IgD-negative memory B cell (primary cell): Measurements from ENCODE around the gene CD55. TPM values are rescaled to one million over a fixed set of nuclear protein-coding genes. Genes with fewer than 3 reads are reported as not detected.

ENCODE experiments used
- H3K27ac Mint-ChIP-seq, 3 donors: one replicate each; pipeline ENCODE4 v1.8.0; 2020 to 2022; ENCODE audit warnings: mild to moderate bottlenecking in 3 of 3, mixed read lengths in 3 of 3, moderate library complexity in 1 of 3
- H3K27me3 Mint-ChIP-seq: one replicate; pipeline ENCODE4 v1.8.0; 2021; ENCODE audit warnings: mixed read lengths
- H3K36me3 Mint-ChIP-seq: one replicate; pipeline ENCODE4 v1.8.0; 2020; ENCODE audit warnings: mild to moderate bottlenecking, mixed read lengths
- H3K4me1 Mint-ChIP-seq, 3 donors: one replicate each; pipeline ENCODE4 v1.8.0; 2020 to 2022; ENCODE audit warnings: mixed read lengths in 3 of 3, mild to moderate bottlenecking in 1 of 3
- H3K4me3 Mint-ChIP-seq, 4 donors: one replicate each; pipeline ENCODE4 v1.8.0; 2020 to 2022; ENCODE audit warnings: mild to moderate bottlenecking in 4 of 4, mixed read lengths in 4 of 4, moderate library complexity in 3 of 4
- H3K9me3 Mint-ChIP-seq, 3 donors: one replicate each; pipeline ENCODE4 v1.8.0; 2020 to 2021; ENCODE audit warnings: mixed read lengths in 3 of 3, mild to moderate bottlenecking in 1 of 3
- polyA plus RNA-seq: library from polyadenylated mRNA; unstranded; fragments of 300-500 nt; fragmentation: Illumina TruSeq; gene quantifications from one replicate; pipeline ENCODE4 v1.2.3, GENCODE V29; 2021

The CD55 gene
- polyA plus RNA-seq, 1 donor from 2014 or later, result 111 TPM

DNA sequence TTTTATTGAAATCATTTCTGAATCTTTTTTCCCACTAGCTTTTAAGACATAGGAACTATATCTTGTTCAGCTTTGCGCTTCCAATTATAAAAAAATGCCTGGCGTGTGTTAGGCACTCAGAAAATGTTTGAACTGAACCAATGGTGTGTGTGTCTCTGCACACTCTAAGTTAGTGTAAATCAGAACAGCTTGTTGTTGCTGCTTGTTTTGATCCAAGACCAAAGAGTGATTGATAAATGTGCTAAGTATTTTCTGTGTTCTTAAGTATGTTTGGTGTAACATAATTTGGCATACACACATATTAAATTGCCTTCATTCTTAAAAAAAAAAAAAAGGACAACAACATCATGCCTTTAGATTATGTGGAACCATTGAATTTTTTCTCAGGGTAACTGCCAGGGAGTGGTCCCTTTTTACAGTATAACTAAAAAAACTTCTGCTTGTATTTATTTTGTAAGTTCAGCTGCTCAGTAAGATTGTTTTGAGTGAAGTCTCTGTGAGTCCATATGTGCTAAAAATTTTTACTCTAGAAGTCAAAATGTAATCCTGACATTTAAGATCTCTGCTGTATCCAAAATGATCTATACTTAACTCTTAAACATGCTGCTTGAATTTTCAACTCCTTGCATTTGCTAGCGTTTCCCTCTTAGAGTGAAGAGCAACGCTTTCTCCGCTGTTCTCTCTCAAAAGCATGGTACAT lies 8.7 kb downstream of the CD55 start:
- H3K27ac Mint-ChIP-seq, result peak overlapping the region; percentile 49 to 94 (median 54)
- peaks cover 42 to 57% (median 51%) of the 10 kb centered on the region in 3 donors for H3K4me1 Mint-ChIP-seq
- H3K4me3 Mint-ChIP-seq, result peak overlapping the region in 1 of 4 donors; percentile 34
- peaks cover 21% of the 10 kb centered on the region for H3K36me3 Mint-ChIP-seq
- no peaks in the 10 kb centered on the region for H3K27me3 Mint-ChIP-seq
- H3K9me3 Mint-ChIP-seq, result peaks cover 3 to 5% (median 4%) of the 10 kb centered on the region in 3 donors

DNA sequence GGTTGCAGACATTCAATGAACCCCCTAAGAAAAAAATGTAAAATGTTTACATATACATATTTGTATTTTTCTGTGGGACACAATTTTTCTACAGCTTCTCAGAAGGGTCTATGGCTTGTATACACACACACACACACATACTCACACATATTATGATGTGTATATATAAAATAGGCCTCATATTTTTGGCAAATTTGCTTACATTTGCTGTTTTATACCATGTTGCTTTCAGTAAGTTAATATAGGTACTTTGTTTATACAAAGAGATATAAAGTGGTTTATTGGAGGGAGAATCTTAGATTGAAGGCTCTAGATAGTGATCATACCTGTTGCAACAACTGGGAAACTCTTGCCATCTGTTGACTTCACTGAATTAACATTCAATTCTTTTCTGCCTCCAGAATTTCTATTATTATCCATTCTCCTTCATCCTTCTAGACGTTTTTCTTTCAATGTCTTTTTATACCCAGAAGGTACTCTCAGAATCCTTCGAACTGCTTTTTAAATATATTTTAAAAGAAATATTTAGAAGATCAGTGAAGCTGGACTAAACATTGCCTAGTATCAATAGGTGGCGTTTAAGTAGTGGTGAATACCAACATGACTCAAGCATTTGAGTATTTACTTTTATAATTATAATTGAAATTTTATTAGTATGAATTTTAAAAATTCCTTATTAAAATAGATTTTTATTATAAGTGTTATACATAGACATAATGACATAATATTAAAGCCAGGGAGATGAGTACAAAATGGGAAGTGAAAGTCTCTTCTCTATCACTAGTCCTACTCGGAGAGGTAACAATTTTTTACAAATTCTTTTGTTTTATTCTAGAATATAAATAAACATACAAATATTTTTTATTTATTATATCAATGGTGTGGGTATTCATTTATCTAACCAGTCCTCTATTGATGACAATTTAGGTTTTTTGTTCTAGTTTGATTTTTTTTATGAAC lies 10.2 kb downstream of the CD55 start:
- H3K27me3 Mint-ChIP-seq, result no peaks in the 10 kb centered on the region
- H3K36me3 Mint-ChIP-seq, result peaks cover 20% of the 10 kb centered on the region
- H3K27ac Mint-ChIP-seq, result peak overlapping the region in 1 of 3 donors; percentile 49
- H3K4me1 Mint-ChIP-seq, result peaks cover 52 to 67% (median 57%) of the 10 kb centered on the region in 3 donors
- peaks cover 3 to 5% (median 4%) of the 10 kb centered on the region in 3 donors for H3K9me3 Mint-ChIP-seq
- H3K4me3 Mint-ChIP-seq, result peak overlapping the region in 1 of 4 donors; percentile 54

DNA sequence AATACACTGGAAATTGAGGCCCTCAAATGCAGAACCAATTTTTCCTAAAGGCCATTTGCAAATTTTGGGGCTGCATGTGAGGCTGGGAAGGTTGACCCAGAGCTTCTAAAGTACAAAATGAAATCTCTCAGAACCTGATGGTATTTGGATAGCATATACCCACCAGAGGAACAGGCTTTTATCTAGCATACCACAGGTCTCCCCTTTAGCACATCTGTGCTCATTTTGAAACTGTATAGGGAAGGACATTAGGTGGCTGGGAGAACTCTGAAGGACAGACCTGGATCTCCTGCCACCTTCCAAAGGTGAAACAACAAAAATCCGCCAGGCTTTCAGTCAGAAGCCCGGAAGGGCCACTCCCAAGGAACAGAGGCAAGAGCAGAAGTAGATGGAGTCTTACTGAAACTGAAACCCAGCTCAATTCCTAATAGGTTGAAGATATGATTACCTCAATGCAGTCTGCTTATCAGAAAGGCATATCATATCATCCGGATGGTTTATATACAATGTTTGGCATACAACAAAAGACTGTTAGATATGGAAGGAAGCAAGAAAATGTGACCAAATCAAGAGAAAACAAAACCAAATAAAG lies 11.6 kb downstream of the CD55 start:
- H3K4me3 Mint-ChIP-seq, result peak overlapping the region; percentile 12 to 92 (median 85)
- peak overlapping the region; percentile 90 to 95 (median 91) for H3K27ac Mint-ChIP-seq
- peaks cover 25% of the 10 kb centered on the region for H3K36me3 Mint-ChIP-seq
- H3K4me1 Mint-ChIP-seq, result peaks cover 54 to 68% (median 58%) of the 10 kb centered on the region in 3 donors
- H3K27me3 Mint-ChIP-seq, result no peaks in the 10 kb centered on the region
- peaks cover 3 to 5% (median 4%) of the 10 kb centered on the region in 3 donors for H3K9me3 Mint-ChIP-seq

DNA sequence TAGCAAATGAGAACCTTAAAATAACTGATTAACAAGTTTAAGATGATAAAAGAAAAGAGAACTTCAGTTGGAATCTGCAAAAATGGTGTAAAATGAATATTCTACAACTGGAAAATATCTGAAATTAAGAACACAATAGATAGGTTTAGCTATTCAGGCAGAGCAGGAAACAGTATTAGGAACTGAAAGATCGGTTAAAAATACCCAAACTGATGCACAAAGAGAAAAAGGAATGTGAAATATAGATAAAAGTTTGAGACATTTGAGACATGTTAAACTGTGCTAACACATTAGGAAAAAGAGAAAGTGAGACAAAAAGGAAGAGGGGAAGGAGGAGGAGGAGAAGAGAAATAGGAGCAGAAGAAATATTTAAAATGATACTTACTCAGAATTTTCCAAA lies 12.1 kb downstream of the CD55 start:
- Mint-ChIP-seq H3K27me3 (no peaks in the 10 kb centered on the region), H3K4me1 (peaks cover 49 to 66% (median 56%) of the 10 kb centered on the region in 3 donors), H3K36me3 (peaks cover 23% of the 10 kb centered on the region), H3K27ac (peak overlapping the region; percentile 90 to 95 (median 91)), H3K9me3 (peaks cover 3 to 5% (median 4%) of the 10 kb centered on the region in 3 donors), H3K4me3 (peak overlapping the region; percentile 12 to 92 (median 85))

DNA sequence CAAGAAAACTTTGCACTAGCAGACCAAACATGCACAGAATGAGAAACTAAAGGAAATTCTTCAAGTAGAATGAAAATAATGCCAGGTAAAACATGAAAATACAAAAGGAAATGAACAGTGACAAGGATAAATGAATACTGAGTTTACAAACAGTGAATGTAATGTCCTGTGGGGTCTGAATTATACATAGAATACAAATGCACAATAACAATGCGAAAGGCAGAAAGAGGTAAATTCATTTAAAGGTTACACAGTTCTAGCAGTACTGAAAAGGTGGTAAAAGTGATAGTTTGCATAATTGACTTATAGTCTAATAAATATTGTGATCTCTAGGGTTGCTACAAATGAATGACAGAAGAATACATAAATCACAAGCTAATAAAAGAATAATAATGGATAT lies 12.9 kb downstream of the CD55 start:
- Mint-ChIP-seq H3K4me3 (peak overlapping the region in 3 of 4 donors; percentile 49 to 87 (median 56)), H3K9me3 (peaks cover 3 to 5% (median 4%) of the 10 kb centered on the region in 3 donors), H3K27me3 (no peaks in the 10 kb centered on the region), H3K4me1 (peaks cover 47 to 62% (median 52%) of the 10 kb centered on the region in 3 donors), H3K36me3 (peaks cover 23% of the 10 kb centered on the region), H3K27ac (peak overlapping the region; percentile 91 to 95 (median 92))

DNA sequence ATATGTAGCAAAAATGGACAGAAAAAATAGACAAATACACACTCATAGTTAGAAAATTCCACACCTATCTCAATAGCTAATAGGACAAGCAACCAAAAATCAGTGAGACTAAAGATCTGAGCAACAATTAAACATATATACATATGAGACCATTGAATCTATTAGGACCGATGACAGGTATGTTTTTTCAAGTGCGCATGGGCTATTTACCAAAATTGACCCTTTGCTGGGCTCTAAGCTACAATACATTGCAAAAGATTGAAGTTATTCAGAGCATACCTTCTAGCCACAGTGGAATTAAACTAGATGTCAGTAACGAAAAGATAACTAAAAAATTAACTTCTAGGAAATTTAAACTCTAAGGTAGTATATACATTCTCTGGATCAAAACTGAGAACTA lies 13.7 kb downstream of the CD55 start:
- H3K9me3 Mint-ChIP-seq, result peaks cover 3 to 5% (median 4%) of the 10 kb centered on the region in 3 donors
- H3K27me3 Mint-ChIP-seq, result no peaks in the 10 kb centered on the region
- peaks cover 24% of the 10 kb centered on the region for H3K36me3 Mint-ChIP-seq
- peaks cover 47 to 60% (median 53%) of the 10 kb centered on the region in 3 donors for H3K4me1 Mint-ChIP-seq
- peak overlapping the region; percentile 95 to 99 (median 98) for H3K27ac Mint-ChIP-seq
- H3K4me3 Mint-ChIP-seq, result peak overlapping the region in 1 of 4 donors; percentile 68

DNA sequence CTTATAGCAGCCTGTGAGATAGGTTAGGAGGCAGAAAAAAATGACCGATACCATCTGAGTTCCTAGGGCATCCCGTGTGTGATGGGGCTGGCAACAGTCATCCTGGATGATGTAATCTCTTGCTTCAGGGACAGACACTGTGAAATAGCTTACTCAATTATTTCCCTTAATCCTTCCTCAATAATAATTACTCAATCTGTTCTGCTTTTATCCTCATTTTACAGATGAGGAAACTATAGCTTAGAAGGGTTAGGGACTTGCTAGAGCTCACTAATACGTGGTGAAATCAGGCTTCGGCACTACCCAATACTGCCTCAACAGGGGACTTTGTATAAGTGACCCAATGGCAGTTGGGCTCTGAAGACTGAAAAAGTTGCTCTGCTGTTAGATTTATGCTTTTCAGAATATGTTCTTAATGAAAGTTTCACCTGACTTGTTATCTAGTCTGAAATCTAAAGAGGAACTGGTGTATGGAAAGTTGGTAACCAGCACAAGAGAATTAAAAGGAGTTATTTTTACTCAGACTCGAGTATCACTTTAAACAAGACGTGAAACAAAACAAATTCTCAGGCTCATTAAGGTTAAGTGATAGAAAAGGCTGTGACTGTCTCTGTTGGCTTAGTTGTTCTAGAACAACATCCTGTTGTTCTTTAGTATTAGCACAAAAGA lies 14.4 kb downstream of the CD55 start:
- Mint-ChIP-seq H3K9me3 (peaks cover 3 to 5% (median 4%) of the 10 kb centered on the region in 3 donors), H3K4me3 (peak overlapping the region; percentile 62 to 92 (median 76)), H3K36me3 (peaks cover 27% of the 10 kb centered on the region), H3K27me3 (no peaks in the 10 kb centered on the region), H3K4me1 (peaks cover 41 to 61% (median 51%) of the 10 kb centered on the region in 3 donors), H3K27ac (peak overlapping the region; percentile 95 to 99 (median 98))

DNA sequence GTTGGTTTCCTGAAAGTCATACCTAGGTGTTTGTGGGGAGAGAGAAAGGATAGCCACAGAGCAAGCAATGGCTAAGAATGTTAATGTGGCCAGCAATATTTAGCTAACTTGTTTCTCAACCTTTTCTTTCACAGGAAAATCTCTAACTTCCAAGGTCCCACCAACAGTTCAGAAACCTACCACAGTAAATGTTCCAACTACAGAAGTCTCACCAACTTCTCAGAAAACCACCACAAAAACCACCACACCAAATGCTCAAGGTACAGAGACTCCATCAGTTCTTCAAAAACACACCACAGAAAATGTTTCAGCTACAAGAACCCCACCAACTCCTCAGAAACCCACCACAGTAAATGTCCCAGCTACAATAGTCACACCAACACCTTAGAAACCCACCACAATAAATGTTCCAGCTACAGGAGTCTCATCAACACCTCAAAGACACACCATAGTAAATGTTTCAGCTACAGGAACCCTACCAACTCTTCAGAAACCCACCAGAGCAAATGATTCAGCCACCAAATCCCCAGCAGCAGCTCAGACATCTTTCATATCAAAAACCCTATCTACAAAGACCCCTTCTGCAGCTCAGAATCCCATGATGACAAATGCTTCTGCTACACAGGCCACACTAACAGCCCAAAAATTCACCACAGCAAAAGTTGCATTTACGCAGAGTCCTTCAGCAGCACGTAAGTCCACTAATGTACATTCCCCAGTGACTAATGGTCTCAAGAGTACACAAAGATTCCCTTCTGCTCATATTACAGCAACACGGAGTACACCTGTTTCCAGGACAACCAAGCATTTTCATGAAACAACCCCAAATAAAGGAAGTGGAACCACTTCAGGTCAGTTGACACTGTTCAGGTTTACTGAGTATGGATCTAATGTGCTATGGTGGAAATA lies 15.3 kb downstream of the CD55 start:
- Mint-ChIP-seq H3K27me3 (no peaks in the 10 kb centered on the region), H3K4me3 (peak overlapping the region; percentile 63 to 92 (median 76)), H3K4me1 (peaks cover 45 to 61% (median 55%) of the 10 kb centered on the region in 3 donors), H3K9me3 (peaks cover 3 to 5% (median 4%) of the 10 kb centered on the region in 3 donors), H3K27ac (peak overlapping the region; percentile 95 to 99 (median 98)), H3K36me3 (peaks cover 37% of the 10 kb centered on the region)

DNA sequence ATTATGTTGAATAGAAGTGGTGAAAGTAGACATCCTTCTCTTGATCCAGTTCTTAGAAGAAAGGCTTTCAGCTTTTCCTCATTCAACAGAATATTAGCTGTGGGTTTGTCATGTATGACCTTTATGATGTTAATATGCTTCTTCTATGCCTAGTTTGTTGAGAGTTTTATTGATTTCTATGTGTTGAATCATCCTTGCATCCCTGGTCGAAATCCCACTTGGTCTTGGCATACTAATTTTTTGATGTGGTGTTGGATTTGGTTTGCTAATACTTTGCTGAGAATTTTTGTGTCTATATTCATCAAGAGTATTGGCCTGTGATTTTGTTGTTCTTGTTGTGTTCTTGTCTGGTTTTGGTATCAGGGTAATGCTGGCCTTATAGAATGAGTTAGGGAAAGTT lies 20.9 kb downstream of the CD55 start:
- Mint-ChIP-seq H3K4me3 (peak overlapping the region in 1 of 4 donors; percentile 60), H3K4me1 (peaks cover 48 to 56% (median 49%) of the 10 kb centered on the region in 3 donors), H3K36me3 (peaks cover 47% of the 10 kb centered on the region)

DNA sequence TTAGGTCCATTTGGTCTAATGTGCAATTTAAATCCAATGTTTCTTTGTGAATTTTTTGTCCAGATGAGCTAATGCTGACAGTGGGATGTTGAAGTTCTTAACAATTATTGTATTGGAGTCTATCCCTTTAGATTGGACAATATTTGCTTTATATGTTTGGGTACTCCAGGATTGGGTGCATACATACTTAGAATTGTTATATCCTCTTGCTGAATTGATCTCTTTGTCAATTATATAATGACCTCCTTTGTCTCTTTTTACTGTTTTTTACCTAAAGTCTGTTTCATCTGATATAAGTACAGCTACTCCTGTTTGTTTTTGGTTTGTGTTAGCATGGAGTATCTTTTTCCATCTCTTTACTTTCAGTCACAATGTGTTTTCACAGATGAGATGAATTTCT lies 22.2 kb downstream of the CD55 start:
- Mint-ChIP-seq H3K9me3 (peaks cover 0 to 3% (median 0%) of the 10 kb centered on the region in 3 donors), H3K4me1 (peaks cover 52 to 58% (median 55%) of the 10 kb centered on the region in 3 donors), H3K27me3 (no peaks in the 10 kb centered on the region), H3K27ac (peak overlapping the region in 2 of 3 donors; percentile 54 to 72), H3K36me3 (peaks cover 55% of the 10 kb centered on the region), H3K4me3 (peak overlapping the region in 1 of 4 donors; percentile 31)

More for the DNA sequence above, 20.9 kb downstream of the CD55 start:
- H3K27ac Mint-ChIP-seq, result peak overlapping the region in 1 of 3 donors; percentile 13
- H3K9me3 Mint-ChIP-seq, result no peaks in the 10 kb centered on the region
- H3K27me3 Mint-ChIP-seq, result no peaks in the 10 kb centered on the region

DNA sequence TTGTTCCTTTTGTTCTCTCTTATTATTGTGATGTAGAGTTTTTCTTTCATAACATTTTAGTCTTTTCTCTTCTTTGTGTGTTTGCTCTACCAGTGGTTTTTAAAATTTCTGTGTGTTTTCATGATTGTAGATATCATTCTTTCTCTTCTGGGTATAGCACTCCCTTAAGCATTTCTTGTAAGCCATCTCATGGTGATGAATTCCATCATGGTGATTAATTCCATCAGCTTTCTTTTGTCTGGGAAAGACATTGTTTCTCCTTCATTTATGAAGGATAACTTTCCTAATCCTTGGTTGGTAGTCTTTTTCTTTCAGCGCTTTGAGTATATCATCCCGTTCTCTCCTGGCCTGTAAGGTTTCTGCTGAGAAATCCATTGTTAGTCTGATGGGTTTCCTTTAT lies 22.7 kb downstream of the CD55 start:
- Mint-ChIP-seq H3K27me3 (no peaks in the 10 kb centered on the region), H3K4me1 (peaks cover 52 to 58% (median 55%) of the 10 kb centered on the region in 3 donors), H3K9me3 (peaks cover 0 to 3% (median 0%) of the 10 kb centered on the region in 3 donors), H3K4me3 (no peak overlapping the region), H3K36me3 (peaks cover 57% of the 10 kb centered on the region), H3K27ac (peak overlapping the region in 2 of 3 donors; percentile 54 to 72)

DNA sequence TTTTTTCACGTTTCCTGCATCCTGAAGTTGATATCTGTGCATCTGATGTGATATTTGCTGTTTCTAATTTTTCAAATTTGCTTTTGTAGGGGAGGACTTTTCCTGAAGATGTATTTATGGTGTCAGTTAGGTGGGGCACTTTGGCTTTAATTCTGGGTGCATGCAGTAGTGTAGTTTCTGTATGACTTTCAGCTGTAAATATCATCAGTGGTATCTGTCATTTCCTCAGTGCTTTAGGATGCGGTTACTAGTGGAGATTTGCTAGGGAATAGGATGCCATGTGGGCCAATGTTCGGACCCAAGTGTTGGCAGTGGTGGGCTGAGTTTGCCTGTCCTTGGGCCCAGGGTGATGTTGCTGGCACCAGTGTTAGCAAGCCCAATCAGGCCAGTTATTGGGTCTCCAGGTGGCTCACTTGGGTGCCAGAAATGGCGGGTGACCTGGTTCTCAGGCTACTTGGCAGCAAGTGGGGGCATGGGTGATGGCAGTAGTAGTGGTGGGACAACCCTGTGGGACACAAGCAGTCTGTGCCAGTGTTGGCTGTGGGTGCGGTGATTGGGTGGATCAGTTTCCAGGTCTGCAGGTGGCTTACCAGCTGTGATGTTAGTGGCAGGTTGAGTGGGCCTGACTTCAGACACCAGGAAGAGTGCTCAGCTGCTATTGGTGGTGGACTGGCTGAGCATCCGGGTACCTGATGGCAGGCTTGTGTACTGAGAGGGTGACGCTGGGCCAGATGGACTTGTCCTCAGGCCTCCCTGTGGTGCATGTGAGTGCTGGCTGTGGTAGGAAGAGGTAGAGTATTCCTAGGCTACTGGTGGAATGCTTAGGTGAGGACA lies 24.4 kb downstream of the CD55 start:
- H3K4me3 Mint-ChIP-seq, result peak overlapping the region in 3 of 4 donors; percentile 2 to 69 (median 44)
- peaks cover 61 to 65% (median 62%) of the 10 kb centered on the region in 3 donors for H3K4me1 Mint-ChIP-seq
- peaks cover 0 to 3% (median 0%) of the 10 kb centered on the region in 3 donors for H3K9me3 Mint-ChIP-seq
- H3K27me3 Mint-ChIP-seq, result no peaks in the 10 kb centered on the region
- peak overlapping the region in 1 of 3 donors; percentile 3 for H3K27ac Mint-ChIP-seq
- peaks cover 63% of the 10 kb centered on the region for H3K36me3 Mint-ChIP-seq
